Right cardiac atrium (tissue), 5 donors: ENCODE results near the gene YIPF2. TPM values are rescaled to one million over a fixed set of nuclear protein-coding genes. Genes with fewer than 3 reads are reported as not detected.

Experiments
- ATAC-seq, 2 donors: fragments of 200-7000 bp; cut with Tn5 transposase; one replicate each; pipeline versions ENCODE4 v1.8.0 to v1.9.1; 2020; ENCODE audit warnings: moderate library complexity in 2 of 2, mild to moderate bottlenecking in 1 of 2
- DNase-seq, 3 donors: peaks; one replicate each; pipeline ENCODE4 v3.0.0-alpha.2; 2020
- H3K27ac ChIP-seq: one replicate; pipeline ENCODE4 v1.5.1; 2013; ENCODE audit warnings: mild to moderate bottlenecking, low read length, control low read depth, moderate library complexity
- H3K27me3 ChIP-seq: one replicate; pipeline ENCODE4 v1.6.1; 2013; ENCODE audit not compliant: control insufficient read depth, insufficient read depth
- H3K4me1 ChIP-seq: one replicate; pipeline ENCODE4 v1.6.1; 2013; ENCODE audit warnings: low read length; ENCODE audit not compliant: control insufficient read depth, insufficient read depth
- H3K4me3 ChIP-seq: one replicate; pipeline ENCODE4 v1.5.1; 2013; ENCODE audit warnings: low read length, control low read depth
- H3K9me3 ChIP-seq: one replicate; pipeline ENCODE4 v1.6.1; 2013; ENCODE audit warnings: low read length; ENCODE audit not compliant: control insufficient read depth
- WGBS: extraction: QIAGEN DNeasy Blood & Tissue Kit; methylation state at CpG from one replicate; pipeline ENCODE4 v1.1.7; 2013; 5-methylcytosine and 5-hydroxymethylcytosine counted together
- intact Hi-C, 4 donors: fragments of 100-400 bp; cut with DNase I; formaldehyde crosslinking; loops; one replicate each; pipeline versions ENCODE4 v1.11.0 to v1.14.0; 2022 to 2023
- polyA plus RNA-seq: library from polyadenylated mRNA; stranded (reverse); fragments of 200-250 nt; gene quantifications from one replicate; pipeline ENCODE4 v1.2.3, GENCODE V29; 2013
- total RNA-seq, 4 donors: library from RNA; stranded (reverse); fragmentation: NEBNext Ultra II Directional; extraction: Animal tissue kit (Norgen Biotek cat#: 25700); gene quantifications; one replicate each; pipeline ENCODE4 v1.2.1, GENCODE V29; 2021
- donor health status: healthy with polysubstance abuse.
- donor health status: DM: no; HTN: yes; CAD: no.
- donor health status: DM: no; HTN: no; CAD: no.
- donor health status: DM: no; HTN: yes; CAD: no; lungs with severe emphysema.
- donor health status: DM: yes; HTN: yes; CAD: no.

Gene YIPF2
- total and polyA plus RNA-seq, 5 donors: 19.3 to 26.5 (median 24.5) TPM

GRCh38 chr19:10920781-10921180 lies 7.7 kb downstream of the YIPF2 start:
- intact Hi-C loops: loop anchor here in 2 of 4 donors (10.0 kb wide), 1 partner anchor 46 kb away; the partner anchor contains the start of gene CARM1 (in 2 of the 2)
- Histone ChIP-seq H3K9me3 (no peaks in the 10 kb centered on the region), H3K4me1 (no peaks in the 10 kb centered on the region), H3K27ac (no peak overlapping the region), H3K4me3 (no peak overlapping the region), H3K27me3 (no peaks in the 10 kb centered on the region)
- ATAC-seq (peak; percentile 4 to 6), DNase-seq (no peak)
- WGBS: 87% methylated on average over 16 of the region's 16 CpGs

- ATAC-seq (no peak), DNase-seq (no peak)
- 93% methylated on average over 10 of the region's 10 CpGs for whole genome bisulfite sequencing
- H3K4me3 ChIP-seq: no peak overlapping the region
- no peaks in the 10 kb centered on the region for H3K4me1 ChIP-seq
- H3K27me3 ChIP-seq: no peaks in the 10 kb centered on the region
- H3K27ac ChIP-seq: no peak overlapping the region
- intact Hi-C loops: loop anchor here in 2 of 4 donors (10.0 kb wide), 1 partner anchor 45 kb away; the partner anchor contains the start of gene CARM1 (in 2 of the 2)
- no peaks in the 10 kb centered on the region for H3K9me3 ChIP-seq
These were observed 8.2 kb downstream of the YIPF2 start for GRCh38 chr19:10920288-10920655.

GRCh38 chr19:10919352-10920287 lies 8.8 kb downstream of the YIPF2 start:
- peak in 1 of 3 donors; percentile 71 for DNase-seq
- H3K27me3 ChIP-seq: no peaks in the 10 kb centered on the region
- ATAC-seq: peak in 1 of 2 donors; percentile 8
- H3K4me1 ChIP-seq: no peaks in the 10 kb centered on the region
- H3K27ac ChIP-seq: no peak overlapping the region
- intact Hi-C loops: loop anchor here in 3 of 4 donors (5.0 to 10.0 kb wide), 2 partner anchors 42 to 45 kb away; partner anchors contain the start of gene CARM1 (in 2 of the 3)
- WGBS: 68% methylated on average over 26 of the region's 26 CpGs
- H3K9me3 ChIP-seq: no peaks in the 10 kb centered on the region
- H3K4me3 ChIP-seq: no peak overlapping the region

- intact Hi-C loops: loop anchor here in 1 of 4 donors (5.0 kb wide), 1 partner anchor 41 kb away; no protein-coding TSS in a partner anchor
- no peaks in the 10 kb centered on the region for H3K9me3 ChIP-seq
- ATAC-seq (no peak), DNase-seq (no peak)
- WGBS: 90% methylated on average over 11 of the region's 11 CpGs
- no peaks in the 10 kb centered on the region for H3K4me1 ChIP-seq
- no peak overlapping the region for H3K4me3 ChIP-seq
- no peak overlapping the region for H3K27ac ChIP-seq
- no peaks in the 10 kb centered on the region for H3K27me3 ChIP-seq
These were observed 10.1 kb downstream of the YIPF2 start for GRCh38 chr19:10918359-10918758.

DNA sequence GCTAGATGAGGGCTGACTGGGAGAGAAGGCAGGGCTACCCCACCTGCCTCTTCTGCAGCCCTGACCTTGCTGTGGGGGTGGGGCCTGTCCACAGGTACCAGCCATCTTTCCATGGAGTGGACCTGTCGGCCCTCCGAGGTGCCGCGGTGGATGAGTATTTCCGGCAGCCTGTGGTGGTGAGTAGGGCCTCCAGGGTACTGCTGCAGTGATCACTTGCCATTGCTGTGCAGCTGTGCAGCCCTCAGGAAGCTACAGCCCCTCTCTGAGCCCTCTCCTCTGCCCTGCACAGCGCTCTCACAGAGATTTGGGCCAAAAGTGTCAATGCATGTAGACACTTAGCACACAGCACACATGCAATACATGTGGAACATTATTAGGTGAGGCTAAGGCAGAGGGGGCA lies 11.8 kb downstream of the YIPF2 start:
- Histone ChIP-seq H3K27ac (no peak overlapping the region), H3K4me3 (no peak overlapping the region), H3K27me3 (no peaks in the 10 kb centered on the region), H3K4me1 (no peaks in the 10 kb centered on the region), H3K9me3 (no peaks in the 10 kb centered on the region)
- ATAC-seq (no peak), DNase-seq (no peak)
- 88% methylated on average over 6 of the region's 6 CpGs for WGBS
- intact Hi-C loops: loop anchor here in 1 of 4 donors (5.0 kb wide), 1 partner anchor 39 kb away; no protein-coding TSS in a partner anchor

DNA sequence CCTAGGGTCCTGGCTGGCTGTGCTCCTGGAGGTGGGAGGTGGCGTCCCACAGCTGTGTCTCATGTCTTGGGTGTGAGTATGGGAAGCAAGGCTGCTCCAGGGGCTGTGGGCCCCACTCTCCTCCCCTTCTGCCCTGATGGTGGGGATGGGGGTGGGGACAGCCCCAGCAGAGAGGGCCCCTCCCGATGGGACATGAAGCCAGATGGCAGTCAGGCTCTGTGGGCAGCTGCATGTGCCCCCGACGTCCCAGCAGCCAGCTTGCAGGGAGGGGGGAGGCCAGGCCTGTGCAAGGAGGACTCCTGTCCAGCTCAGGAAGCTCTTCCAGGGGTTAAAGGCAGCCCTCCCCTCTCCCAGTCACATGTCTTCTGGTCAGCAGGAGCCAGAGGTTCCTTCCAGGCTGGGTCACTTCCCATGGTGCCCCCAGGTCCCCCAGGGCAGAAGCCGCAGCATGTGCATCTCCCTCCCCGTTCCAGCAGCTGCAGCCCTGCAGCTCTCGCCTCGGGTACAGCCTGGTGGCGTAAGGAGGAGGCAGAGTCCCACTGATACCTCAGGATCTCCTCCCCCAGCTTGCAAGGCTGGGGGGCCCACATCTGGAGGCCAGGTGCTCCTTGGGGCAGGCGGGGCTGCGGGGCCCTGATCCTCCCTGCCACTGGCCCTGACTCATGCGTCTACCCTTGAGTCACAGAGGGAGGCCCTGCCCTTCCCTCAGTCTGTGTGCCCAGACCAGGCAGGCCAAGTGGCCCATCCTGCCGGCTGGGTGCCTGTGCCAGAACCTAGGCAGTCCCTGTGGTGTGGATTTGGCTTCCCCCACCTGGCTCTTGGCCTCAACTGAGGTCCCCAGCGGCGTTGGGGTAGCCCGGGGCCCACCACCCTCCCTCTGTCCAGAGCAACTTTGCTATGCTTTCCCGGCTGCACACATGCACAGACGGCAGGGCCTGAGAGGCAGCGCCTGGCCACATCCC lies 13.0 kb downstream of the YIPF2 start:
- WGBS: 89% methylated on average over 19 of the region's 19 CpGs
- DNase-seq (no peak), ATAC-seq (peak in 1 of 2 donors; percentile 6)
- Histone ChIP-seq H3K4me1 (no peaks in the 10 kb centered on the region), H3K4me3 (no peak overlapping the region), H3K27me3 (no peaks in the 10 kb centered on the region), H3K27ac (no peak overlapping the region), H3K9me3 (no peaks in the 10 kb centered on the region)
- intact Hi-C loops: loop anchor here in 1 of 4 donors (5.0 kb wide), 1 partner anchor 38 kb away; no protein-coding TSS in a partner anchor

GRCh38 chr19:10913716-10914340 lies 14.6 kb downstream of the YIPF2 start:
- Histone ChIP-seq H3K4me1 (no peaks in the 10 kb centered on the region), H3K27me3 (no peaks in the 10 kb centered on the region), H3K9me3 (no peaks in the 10 kb centered on the region), H3K4me3 (no peak overlapping the region), H3K27ac (no peak overlapping the region)
- 94% methylated on average over 24 of the region's 24 CpGs for WGBS
- ATAC-seq: no peak
- intact Hi-C loops: no loop called here
- DNase-seq: no peak

- DNase-seq (peak in 1 of 3 donors; percentile 19), ATAC-seq (no peak)
- no peaks in the 10 kb centered on the region for H3K9me3 ChIP-seq
- H3K4me3 ChIP-seq: no peak overlapping the region
- no peaks in the 10 kb centered on the region for H3K27me3 ChIP-seq
- H3K27ac ChIP-seq: no peak overlapping the region
- intact Hi-C loops: no loop called here
- WGBS: 94% methylated on average over 18 of the region's 18 CpGs
- H3K4me1 ChIP-seq: no peaks in the 10 kb centered on the region
These were observed 15.8 kb downstream of the YIPF2 start for GRCh38 chr19:10912619-10913018.

DNA sequence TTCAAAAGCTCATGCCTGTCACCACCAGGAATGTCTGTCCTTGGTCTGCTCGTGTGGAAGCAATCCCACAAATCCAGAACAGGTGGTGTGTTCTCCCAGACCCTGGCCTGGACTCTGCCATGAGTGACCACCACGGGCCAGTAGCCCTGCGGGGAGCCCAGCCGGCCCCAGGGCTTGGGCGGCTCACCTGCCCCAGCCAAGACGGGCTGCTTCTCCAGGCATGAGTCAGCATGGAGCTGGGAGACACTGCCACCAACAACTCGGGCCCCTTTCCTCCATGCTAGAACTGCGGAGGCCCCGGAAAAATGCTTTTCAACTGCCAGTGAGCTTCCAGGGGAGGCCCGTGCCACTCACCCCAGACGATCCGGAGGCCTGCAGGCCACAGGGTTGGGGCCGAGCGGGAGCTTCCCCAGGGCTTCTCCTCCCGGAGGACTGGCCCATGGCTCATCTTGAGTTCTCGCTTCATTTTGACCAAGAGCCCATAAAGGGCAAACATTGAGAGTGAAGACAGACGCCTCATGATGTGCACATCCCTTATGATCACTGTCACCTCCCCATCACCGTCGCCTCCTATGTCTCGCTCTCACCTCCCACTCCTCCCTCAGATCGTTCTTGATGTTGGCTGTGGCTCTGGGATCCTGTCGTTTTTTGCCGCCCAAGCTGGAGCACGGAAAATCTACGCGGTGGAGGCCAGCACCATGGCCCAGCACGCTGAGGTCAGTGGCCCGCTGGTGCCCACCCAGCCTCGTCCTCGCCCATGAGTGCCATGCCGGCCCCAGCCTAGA lies 16.7 kb downstream of the YIPF2 start:
- intact Hi-C loops: no loop called here
- no peaks in the 10 kb centered on the region for H3K27me3 ChIP-seq
- H3K9me3 ChIP-seq: no peaks in the 10 kb centered on the region
- DNase-seq: peak in 1 of 3 donors; percentile 35
- WGBS: 90% methylated on average over 31 of the region's 31 CpGs
- no peak overlapping the region for H3K27ac ChIP-seq
- H3K4me1 ChIP-seq: no peaks in the 10 kb centered on the region
- ATAC-seq: peak in 1 of 2 donors; percentile 12
- H3K4me3 ChIP-seq: no peak overlapping the region
